ENCODE results near the gene SLC40A1. TPM values are rescaled to one million over a fixed set of nuclear protein-coding genes. Genes with fewer than 3 reads are reported as not detected.
"Not testable (repeated sequence)": the region's sequence is repeated elsewhere in the genome, so short reads cannot be mapped to it uniquely, and the experiment has no call there.

Gene SLC40A1
- polyA plus RNA-seq, 4 donors: 72.6 to 527 (median 154) TPM

- H3K4me3 ChIP-seq (ENCODE audit: low read depth in 1 of 3, low read length in 3 of 3): no peak overlapping the region
- FAIRE-seq (no peak), DNase-seq (no peak)
- H3K36me3 ChIP-seq (ENCODE audit: control insufficient read depth in 3 of 3, insufficient read depth in 2 of 3, low read depth in 1 of 3, low read length in 3 of 3): no peaks in the 10 kb centered on the region
- H3K27ac ChIP-seq (ENCODE audit: low read depth in 1 of 3, low read length in 2 of 3): no peak overlapping the region
- peaks cover 0 to 6% (median 0%) of the 10 kb centered on the region in 3 donors for H3K4me1 ChIP-seq (ENCODE audit: control insufficient read depth in 3 of 3, insufficient read depth in 2 of 3, low read depth in 1 of 3, low read length in 2 of 3)
- no peaks in the 10 kb centered on the region for H3K9me3 ChIP-seq (ENCODE audit: control insufficient read depth in 2 of 2, insufficient read depth in 1 of 2, low read depth in 1 of 2, low read length in 1 of 2)
- 76 to 89% (median 87%) methylated on average over 4 of the region's 4 CpGs for WGBS, 3 donors
- no peaks in the 10 kb centered on the region for H3K27me3 ChIP-seq (ENCODE audit: control insufficient read depth in 3 of 3, insufficient read depth in 3 of 3, low read length in 3 of 3)
Measured at GRCh38 chr2:189609423-189609816, 28.8 kb upstream of the SLC40A1 start.

DNA sequence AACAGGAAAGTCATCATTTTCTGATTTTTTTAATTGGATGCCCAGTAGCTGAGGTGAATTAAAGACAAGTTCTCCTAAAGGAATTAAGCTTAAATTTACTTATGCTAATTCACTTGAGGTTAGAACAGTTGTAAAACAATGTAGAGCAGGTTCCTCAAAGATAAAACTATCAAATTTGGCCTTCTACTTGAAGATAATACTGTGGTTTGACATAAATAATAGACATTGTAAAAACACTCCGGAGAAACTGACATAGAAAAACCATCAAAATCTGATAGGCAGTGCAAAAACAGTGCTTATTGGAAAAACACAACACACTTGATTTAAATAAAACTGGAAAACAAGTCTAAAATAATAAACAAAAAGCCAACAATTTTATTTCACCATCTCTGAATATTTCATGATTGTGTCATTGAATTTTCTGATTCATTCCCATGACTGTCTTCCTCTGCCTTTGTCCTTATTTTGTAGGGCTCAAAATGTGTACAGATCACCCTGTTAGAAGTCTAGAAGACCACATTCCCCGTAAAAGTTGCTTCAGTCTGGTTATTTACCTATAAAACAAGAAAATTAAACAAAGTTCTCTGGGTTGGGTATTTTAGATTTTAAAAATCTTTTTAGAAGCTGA, 28.3 kb upstream of the SLC40A1 start:
- Histone ChIP-seq H3K27ac (ENCODE audit: low read depth in 1 of 3, low read length in 2 of 3) (no peak overlapping the region), H3K9me3 (ENCODE audit: control insufficient read depth in 2 of 2, insufficient read depth in 1 of 2, low read depth in 1 of 2, low read length in 1 of 2) (no peaks in the 10 kb centered on the region), H3K4me1 (ENCODE audit: control insufficient read depth in 3 of 3, insufficient read depth in 2 of 3, low read depth in 1 of 3, low read length in 2 of 3) (peaks cover 0 to 6% (median 0%) of the 10 kb centered on the region in 3 donors), H3K4me3 (ENCODE audit: low read depth in 1 of 3, low read length in 3 of 3) (no peak overlapping the region), H3K27me3 (ENCODE audit: control insufficient read depth in 3 of 3, insufficient read depth in 3 of 3, low read length in 3 of 3) (no peaks in the 10 kb centered on the region), H3K36me3 (ENCODE audit: control insufficient read depth in 3 of 3, insufficient read depth in 2 of 3, low read depth in 1 of 3, low read length in 3 of 3) (no peaks in the 10 kb centered on the region)
- FAIRE-seq (no peak), DNase-seq (no peak)
- WGBS, 3 donors: 61 to 65% (median 62%) methylated on average over 2 of the region's 2 CpGs

- WGBS, 3 donors: 75 to 86% (median 82%) methylated on average over 4 of the region's 4 CpGs
- FAIRE-seq: no peak
- Histone ChIP-seq H3K27me3 (ENCODE audit: control insufficient read depth in 3 of 3, insufficient read depth in 3 of 3, low read length in 3 of 3) (no peaks in the 10 kb centered on the region), H3K27ac (ENCODE audit: low read depth in 1 of 3, low read length in 2 of 3) (no peak overlapping the region), H3K36me3 (ENCODE audit: control insufficient read depth in 3 of 3, insufficient read depth in 2 of 3, low read depth in 1 of 3, low read length in 3 of 3) (no peaks in the 10 kb centered on the region), H3K9me3 (ENCODE audit: control insufficient read depth in 2 of 2, insufficient read depth in 1 of 2, low read depth in 1 of 2, low read length in 1 of 2) (no peaks in the 10 kb centered on the region), H3K4me1 (ENCODE audit: control insufficient read depth in 3 of 3, insufficient read depth in 2 of 3, low read depth in 1 of 3, low read length in 2 of 3) (peaks cover 0 to 4% (median 0%) of the 10 kb centered on the region in 3 donors), H3K4me3 (ENCODE audit: low read depth in 1 of 3, low read length in 3 of 3) (no peak overlapping the region)
- no peak for DNase-seq
Measured at GRCh38 chr2:189608170-189608569, 27.6 kb upstream of the SLC40A1 start.

DNA sequence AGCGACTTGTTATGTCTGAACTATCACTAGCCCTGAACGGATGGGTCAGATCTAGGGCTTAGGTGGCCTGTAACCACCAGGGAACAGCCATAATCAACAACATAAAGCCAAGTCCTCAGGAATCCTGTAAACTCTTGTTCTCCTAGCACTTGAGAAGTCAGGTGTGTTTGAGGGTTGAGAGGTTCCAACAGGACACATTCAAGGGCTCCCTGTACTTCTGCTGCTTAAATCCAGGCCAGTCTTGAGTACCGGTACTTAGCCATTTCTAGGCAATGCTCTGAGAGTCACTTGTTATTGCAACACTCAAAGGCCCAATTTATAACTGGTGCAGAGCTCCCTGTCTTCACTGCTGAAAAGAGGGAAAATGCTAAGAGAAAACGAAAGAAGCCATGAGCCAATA, 21.6 kb upstream of the SLC40A1 start:
- WGBS, 3 donors: 81 to 93% (median 84%) methylated on average over 4 of the region's 4 CpGs
- no peak for FAIRE-seq
- no peak overlapping the region for H3K4me3 ChIP-seq (ENCODE audit: low read depth in 1 of 3, low read length in 3 of 3)
- H3K4me1 ChIP-seq (ENCODE audit: control insufficient read depth in 3 of 3, insufficient read depth in 2 of 3, low read depth in 1 of 3, low read length in 2 of 3): no peaks in the 10 kb centered on the region
- H3K27me3 ChIP-seq (ENCODE audit: control insufficient read depth in 3 of 3, insufficient read depth in 3 of 3, low read length in 3 of 3): no peaks in the 10 kb centered on the region
- no peaks in the 10 kb centered on the region for H3K9me3 ChIP-seq (ENCODE audit: control insufficient read depth in 2 of 2, insufficient read depth in 1 of 2, low read depth in 1 of 2, low read length in 1 of 2)
- DNase-seq: no peak
- no peak overlapping the region for H3K27ac ChIP-seq (ENCODE audit: low read depth in 1 of 3, low read length in 2 of 3)
- H3K36me3 ChIP-seq (ENCODE audit: control insufficient read depth in 3 of 3, insufficient read depth in 2 of 3, low read depth in 1 of 3, low read length in 3 of 3): no peaks in the 10 kb centered on the region

DNA sequence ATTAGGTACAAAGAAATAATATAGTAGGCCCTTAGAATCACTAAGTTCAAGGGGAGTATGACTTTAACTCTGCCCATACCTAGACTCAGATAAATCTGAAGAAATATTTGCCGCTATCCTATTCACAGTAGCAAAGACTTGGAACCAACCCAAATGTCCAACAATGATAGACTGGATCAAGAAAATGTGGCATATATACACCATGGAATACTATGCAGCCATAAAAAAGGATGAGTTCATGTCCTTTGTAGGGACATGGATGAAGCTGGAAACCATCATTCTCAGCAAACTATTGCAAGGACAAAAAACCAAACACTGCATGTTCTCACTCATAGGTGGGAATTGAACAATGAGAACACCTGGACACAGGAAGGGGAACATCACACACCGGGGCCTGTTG, 21.1 kb upstream of the SLC40A1 start:
- H3K27me3 ChIP-seq (ENCODE audit: control insufficient read depth in 3 of 3, insufficient read depth in 3 of 3, low read length in 3 of 3); H3K9me3 ChIP-seq (ENCODE audit: control insufficient read depth in 2 of 2, insufficient read depth in 1 of 2, low read depth in 1 of 2, low read length in 1 of 2); DNase-seq; H3K4me1 ChIP-seq (ENCODE audit: control insufficient read depth in 3 of 3, insufficient read depth in 2 of 3, low read depth in 1 of 3, low read length in 2 of 3); H3K27ac ChIP-seq (ENCODE audit: low read depth in 1 of 3, low read length in 2 of 3); H3K36me3 ChIP-seq (ENCODE audit: control insufficient read depth in 3 of 3, insufficient read depth in 2 of 3, low read depth in 1 of 3, low read length in 3 of 3); FAIRE-seq; H3K4me3 ChIP-seq (ENCODE audit: low read depth in 1 of 3, low read length in 3 of 3): not testable (repeated sequence)
- 98 to 99% (median 98%) methylated on average over 2 of the region's 2 CpGs for WGBS, 3 donors

- WGBS, 3 donors: 71 to 75% (median 72%) methylated on average over 3 of the region's 3 CpGs
- FAIRE-seq: no peak
- no peak overlapping the region for H3K4me3 ChIP-seq (ENCODE audit: low read depth in 1 of 3, low read length in 3 of 3)
- H3K27ac ChIP-seq (ENCODE audit: low read depth in 1 of 3, low read length in 2 of 3): no peak overlapping the region
- DNase-seq: no peak
- no peaks in the 10 kb centered on the region for H3K27me3 ChIP-seq (ENCODE audit: control insufficient read depth in 3 of 3, insufficient read depth in 3 of 3, low read length in 3 of 3)
- H3K9me3 ChIP-seq (ENCODE audit: control insufficient read depth in 2 of 2, insufficient read depth in 1 of 2, low read depth in 1 of 2, low read length in 1 of 2): no peaks in the 10 kb centered on the region
- no peaks in the 10 kb centered on the region for H3K4me1 ChIP-seq (ENCODE audit: control insufficient read depth in 3 of 3, insufficient read depth in 2 of 3, low read depth in 1 of 3, low read length in 2 of 3)
- no peaks in the 10 kb centered on the region for H3K36me3 ChIP-seq (ENCODE audit: control insufficient read depth in 3 of 3, insufficient read depth in 2 of 3, low read depth in 1 of 3, low read length in 3 of 3)
Measured at GRCh38 chr2:189601043-189601442, 20.5 kb upstream of the SLC40A1 start.

DNA sequence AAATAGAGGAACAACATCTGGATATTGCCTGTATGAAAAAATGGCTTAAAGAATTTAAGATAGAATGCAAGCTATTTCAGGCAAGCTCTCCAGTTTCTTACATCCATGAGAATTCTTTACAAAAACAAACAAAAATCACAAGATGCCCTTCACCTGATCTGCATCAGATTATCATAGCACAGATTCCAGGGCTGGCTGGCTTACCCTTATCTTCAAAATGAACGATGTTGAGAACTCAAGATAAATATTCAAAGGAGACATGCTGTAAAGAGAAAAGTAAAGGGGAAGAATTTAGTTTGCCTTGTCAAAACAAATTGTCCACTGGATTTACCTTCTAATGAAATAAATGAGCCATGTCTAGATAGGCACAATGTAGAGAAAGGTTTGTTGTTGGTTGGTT, 18.7 kb upstream of the SLC40A1 start:
- FAIRE-seq (no peak), DNase-seq (no peak)
- Histone ChIP-seq H3K4me1 (ENCODE audit: control insufficient read depth in 3 of 3, insufficient read depth in 2 of 3, low read depth in 1 of 3, low read length in 2 of 3) (no peaks in the 10 kb centered on the region), H3K4me3 (ENCODE audit: low read depth in 1 of 3, low read length in 3 of 3) (no peak overlapping the region), H3K36me3 (ENCODE audit: control insufficient read depth in 3 of 3, insufficient read depth in 2 of 3, low read depth in 1 of 3, low read length in 3 of 3) (no peaks in the 10 kb centered on the region), H3K27me3 (ENCODE audit: control insufficient read depth in 3 of 3, insufficient read depth in 3 of 3, low read length in 3 of 3) (no peaks in the 10 kb centered on the region), H3K9me3 (ENCODE audit: control insufficient read depth in 2 of 2, insufficient read depth in 1 of 2, low read depth in 1 of 2, low read length in 1 of 2) (no peaks in the 10 kb centered on the region), H3K27ac (ENCODE audit: low read depth in 1 of 3, low read length in 2 of 3) (no peak overlapping the region)
- WGBS, 3 donors: 16 to 50% (median 32%) methylated on average over 1 of the region's 1 CpG

DNA sequence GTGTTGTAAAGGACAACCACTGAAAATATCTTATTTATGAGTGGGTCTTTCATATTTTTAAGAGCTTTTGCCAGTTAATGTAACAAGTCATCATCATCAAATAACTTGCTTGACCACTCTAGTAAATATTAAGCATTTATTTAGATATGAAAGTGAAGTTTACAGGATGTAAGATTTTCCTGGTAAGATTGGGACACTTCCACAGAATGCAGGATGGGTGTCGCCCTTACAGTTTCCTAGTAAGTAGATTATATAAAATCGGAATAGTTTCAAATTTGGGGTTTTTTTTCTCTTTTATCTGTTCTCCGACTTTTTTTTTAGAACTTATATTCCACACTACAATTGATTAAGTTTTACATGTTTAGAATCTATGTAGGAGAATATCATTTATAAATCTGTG, 14.8 kb upstream of the SLC40A1 start:
- H3K36me3 ChIP-seq (ENCODE audit: control insufficient read depth in 3 of 3, insufficient read depth in 2 of 3, low read depth in 1 of 3, low read length in 3 of 3): no peaks in the 10 kb centered on the region
- no peak overlapping the region for H3K4me3 ChIP-seq (ENCODE audit: low read depth in 1 of 3, low read length in 3 of 3)
- DNase-seq (no peak), FAIRE-seq (no peak)
- H3K27me3 ChIP-seq (ENCODE audit: control insufficient read depth in 3 of 3, insufficient read depth in 3 of 3, low read length in 3 of 3): no peaks in the 10 kb centered on the region
- H3K27ac ChIP-seq (ENCODE audit: low read depth in 1 of 3, low read length in 2 of 3): no peak overlapping the region
- WGBS, 3 donors: 78 to 83% (median 81%) methylated on average over 3 of the region's 3 CpGs
- no peaks in the 10 kb centered on the region for H3K4me1 ChIP-seq (ENCODE audit: control insufficient read depth in 3 of 3, insufficient read depth in 2 of 3, low read depth in 1 of 3, low read length in 2 of 3)
- no peaks in the 10 kb centered on the region for H3K9me3 ChIP-seq (ENCODE audit: control insufficient read depth in 2 of 2, insufficient read depth in 1 of 2, low read depth in 1 of 2, low read length in 1 of 2)

DNA sequence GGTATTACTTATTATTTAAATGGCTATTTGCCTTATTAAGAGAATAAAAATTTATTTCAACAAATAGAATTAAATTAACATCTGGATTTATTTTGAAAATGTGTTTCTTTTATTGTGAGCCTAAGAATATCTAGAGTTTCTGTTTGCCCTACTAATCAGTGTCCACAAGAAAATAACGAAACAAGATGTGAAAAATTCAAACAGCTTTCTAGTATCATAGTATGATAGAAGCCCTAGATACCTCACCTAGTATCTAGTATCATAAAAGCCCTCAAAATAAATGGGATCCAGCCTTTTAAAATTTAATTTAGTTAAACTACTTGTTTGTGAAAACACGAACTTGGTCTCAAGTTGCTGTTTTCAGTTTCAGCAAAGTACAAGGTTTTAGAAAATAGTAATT, 13.7 kb upstream of the SLC40A1 start:
- no peak for FAIRE-seq
- 90 to 99% (median 90%) methylated on average over 2 of the region's 2 CpGs for WGBS, 3 donors

More for the DNA sequence above, 13.7 kb upstream of the SLC40A1 start:
- Histone ChIP-seq H3K9me3 (ENCODE audit: control insufficient read depth in 2 of 2, insufficient read depth in 1 of 2, low read depth in 1 of 2, low read length in 1 of 2) (no peaks in the 10 kb centered on the region), H3K27ac (ENCODE audit: low read depth in 1 of 3, low read length in 2 of 3) (no peak overlapping the region), H3K4me3 (ENCODE audit: low read depth in 1 of 3, low read length in 3 of 3) (no peak overlapping the region), H3K27me3 (ENCODE audit: control insufficient read depth in 3 of 3, insufficient read depth in 3 of 3, low read length in 3 of 3) (no peaks in the 10 kb centered on the region), H3K4me1 (ENCODE audit: control insufficient read depth in 3 of 3, insufficient read depth in 2 of 3, low read depth in 1 of 3, low read length in 2 of 3) (no peaks in the 10 kb centered on the region), H3K36me3 (ENCODE audit: control insufficient read depth in 3 of 3, insufficient read depth in 2 of 3, low read depth in 1 of 3, low read length in 3 of 3) (no peaks in the 10 kb centered on the region)
- DNase-seq: no peak
